IMR-90 (cell line): ENCODE data around the gene TNRC18. TPM values are rescaled to one million over a fixed set of nuclear protein-coding genes. Genes with fewer than 3 reads are reported as not detected.
"Not testable (repeated sequence)": the region's sequence is repeated elsewhere in the genome, so short reads cannot be mapped to it uniquely, and the experiment has no call there.

Source experiments
- ATAC-seq: fragments of 200-7000 bp; cut with Tn5 transposase; 2 replicates; pipeline ENCODE4 v1.9.1; 2020; ENCODE audit warnings: low read depth, mild to moderate bottlenecking, moderate library complexity
- BruUV-seq: library from RNA; stranded (reverse); fragments of 400-500 nt; replicated peaks from 2 replicates; lab custom pipeline; 2021; lab: Mats Ljungman, UMichigan
- CTCF ChIA-PET: fragments of 300-600 bp; formaldehyde crosslinking; extraction: SDS; loops from one replicate; lab custom pipeline; 2021; ENCODE audit warnings: antibody characterized with exemption; lab: Yijun Ruan, JAX
- POLR2A ChIA-PET: fragments of 300-600 bp; sonication (Branson Sonifier 250); formaldehyde crosslinking; loops from one replicate; lab custom pipeline; 2022; ENCODE audit warnings: antibody characterized with exemption; ENCODE audit not compliant: unreplicated experiment; lab: Charles Lee
- DNase-seq: peaks from one replicate; pipeline ENCODE4 v3.0.0; 2013
- H2AFZ ChIP-seq: replicated peaks from 2 replicates; pipeline ENCODE3; 2013; ENCODE audit warnings: low read length, mild to moderate bottlenecking; ENCODE audit not compliant: poor library complexity
- H2AK5ac ChIP-seq: 2 replicates; pipeline ENCODE4 v1.6.1; 2013; ENCODE audit warnings: low read depth, low read length, inconsistent platforms
- H2AK9ac ChIP-seq: replicated peaks from 2 replicates; pipeline ENCODE3; 2013; ENCODE audit warnings: mild to moderate bottlenecking, low read depth, low read length, moderate library complexity; ENCODE audit not compliant: poor library complexity
- H2BK120ac ChIP-seq: 2 replicates; pipeline ENCODE4 v1.6.1; 2013; ENCODE audit warnings: low read depth, low read length, inconsistent platforms
- H2BK15ac ChIP-seq: 3 replicates; pipeline ENCODE4 v1.6.1; 2013; ENCODE audit warnings: low read depth, low read length, inconsistent platforms
- H2BK20ac ChIP-seq: 2 replicates; pipeline ENCODE4 v1.6.1; 2013; ENCODE audit warnings: low read depth, mild to moderate bottlenecking, inconsistent platforms, low read length, moderate library complexity
- H2BK5ac ChIP-seq: 2 replicates; pipeline ENCODE4 v1.6.1; 2013; ENCODE audit warnings: mild to moderate bottlenecking, low read depth, low read length, inconsistent platforms; ENCODE audit not compliant: poor library complexity, severe bottlenecking
- H3K14ac ChIP-seq: replicated peaks from 2 replicates; pipeline ENCODE4 v1.6.1; 2013; ENCODE audit warnings: low read depth, low read length, inconsistent platforms
- H3K18ac ChIP-seq: 2 replicates; pipeline ENCODE4 v1.6.1; 2013; ENCODE audit warnings: low read depth, low read length, control low read depth
- H3K23ac ChIP-seq: 2 replicates; pipeline ENCODE4 v1.6.1; 2013; ENCODE audit warnings: low read depth, low read length, inconsistent platforms
- H3K27ac ChIP-seq: 2 replicates; pipeline ENCODE4 v1.5.1; 2013; ENCODE audit warnings: mild to moderate bottlenecking, control low read depth, low read length; ENCODE audit not compliant: insufficient read depth
- H3K27me3 ChIP-seq: 2 replicates; pipeline ENCODE4 v1.6.1; 2013; ENCODE audit warnings: low read length; ENCODE audit not compliant: control insufficient read depth, insufficient read depth
- H3K36me3 ChIP-seq: 2 replicates; pipeline ENCODE4 v1.6.1; 2013; ENCODE audit warnings: low read length, mixed read lengths; ENCODE audit not compliant: control insufficient read depth, insufficient read depth
- H3K4ac ChIP-seq: 2 replicates; pipeline ENCODE4 v1.6.1; 2013; ENCODE audit warnings: low read depth, low read length, inconsistent platforms
- H3K4me1 ChIP-seq: 2 replicates; pipeline ENCODE4 v1.6.1; 2013; ENCODE audit warnings: low read length, mixed read lengths; ENCODE audit not compliant: control insufficient read depth, insufficient read depth
- H3K4me2 ChIP-seq: 2 replicates; pipeline ENCODE4 v1.6.1; 2013; ENCODE audit warnings: low read depth, mild to moderate bottlenecking, control low read depth, low read length, moderate library complexity
- H3K4me3 ChIP-seq: 2 replicates; pipeline ENCODE4 v1.5.1; 2013; ENCODE audit warnings: low read depth, mild to moderate bottlenecking, control low read depth, low read length, moderate library complexity; ENCODE audit not compliant: insufficient read depth
- H3K56ac ChIP-seq: 2 replicates; pipeline ENCODE4 v1.6.1; 2013; ENCODE audit warnings: low read length, inconsistent platforms; ENCODE audit not compliant: insufficient read depth; ENCODE audit errors: extremely low read depth
- H3K79me1 ChIP-seq, 2 experiments: 2 replicates each; pipeline ENCODE4 v1.6.1; 2013; ENCODE audit warnings: low read length in 2 of 2, inconsistent platforms in 1 of 2, low read depth in 1 of 2
- H3K9ac ChIP-seq: 2 replicates; pipeline ENCODE4 v1.6.1; 2013; ENCODE audit warnings: low read depth, low read length, control low read depth
- H3K9me1 ChIP-seq: 2 replicates; pipeline ENCODE4 v1.6.1; 2013; ENCODE audit warnings: low read length, inconsistent platforms; ENCODE audit not compliant: insufficient read depth
- H3K9me3 ChIP-seq: 2 replicates; pipeline ENCODE4 v1.6.1; 2013; ENCODE audit warnings: low read length; ENCODE audit not compliant: control insufficient read depth, insufficient read depth
- H4K20me1 ChIP-seq: 2 replicates; pipeline ENCODE4 v1.6.1; 2013; ENCODE audit warnings: low read length, inconsistent platforms; ENCODE audit not compliant: insufficient read depth
- H4K5ac ChIP-seq: 2 replicates; pipeline ENCODE4 v1.6.1; 2013; ENCODE audit warnings: mild to moderate bottlenecking, low read depth, low read length, control low read depth
- H4K8ac ChIP-seq, 2 experiments: 2 replicates each; pipeline ENCODE4 v1.6.1; 2013; ENCODE audit warnings: low read depth in 2 of 2, low read length in 2 of 2, control low read depth in 1 of 2, inconsistent platforms in 1 of 2
- H4K91ac ChIP-seq: 2 replicates; pipeline ENCODE4 v1.6.1; 2013; ENCODE audit warnings: low read depth, low read length, inconsistent platforms; ENCODE audit not compliant: insufficient read depth
- WGBS, 2 experiments: methylation state at CpG; one replicate each; pipeline versions ENCODE4 v1.1.5 to v1.1.7; 2013; ENCODE audit warnings: missing lambda C conversion rate in 2 of 2; ENCODE audit not compliant: insufficient read length in 1 of 2; ENCODE audit errors: extremely low coverage in 2 of 2; 5-methylcytosine and 5-hydroxymethylcytosine counted together
- dilution Hi-C: fragments of 300-500 bp; cut with HindIII; formaldehyde crosslinking; loops from one replicate; pipeline ENCODE4 v1.14.3; 2018; ENCODE audit warnings: low sequenced_read_pairs; ENCODE audit not compliant: unreplicated experiment
- in situ Hi-C: fragments of 300-500 bp; cut with MboI; formaldehyde crosslinking; loops from 3 replicates; pipeline ENCODE4 v1.14.3; 2019; ENCODE audit warnings: low sequenced_read_pairs, inconsistent platforms, mixed read lengths
- intact Hi-C: fragments of 100-400 bp; cut with micrococcal nuclease; formaldehyde crosslinking; loops from 2 replicates; pipeline ENCODE4 v1.10.0; 2022
- polyA plus RNA-seq, 3 experiments: library from polyadenylated mRNA; depleted of rRNA; stranded (reverse); fragments of >200 nt; gene quantifications; 2 replicates each; pipeline ENCODE4 v1.2.3, GENCODE V29; 2012; ENCODE audit warnings: low replicate concordance in 1 of 3
- total RNA-seq: library from RNA; depleted of rRNA; stranded (reverse); fragments of >200 nt; gene quantifications from 2 replicates; pipeline ENCODE4 v1.2.3, GENCODE V29; 2012

The TNRC18 gene
- total and polyA plus RNA-seq, 2 of the 4 experiments (the other 2 are of a cell fraction) = 4.7 to 29.6 TPM

DNA sequence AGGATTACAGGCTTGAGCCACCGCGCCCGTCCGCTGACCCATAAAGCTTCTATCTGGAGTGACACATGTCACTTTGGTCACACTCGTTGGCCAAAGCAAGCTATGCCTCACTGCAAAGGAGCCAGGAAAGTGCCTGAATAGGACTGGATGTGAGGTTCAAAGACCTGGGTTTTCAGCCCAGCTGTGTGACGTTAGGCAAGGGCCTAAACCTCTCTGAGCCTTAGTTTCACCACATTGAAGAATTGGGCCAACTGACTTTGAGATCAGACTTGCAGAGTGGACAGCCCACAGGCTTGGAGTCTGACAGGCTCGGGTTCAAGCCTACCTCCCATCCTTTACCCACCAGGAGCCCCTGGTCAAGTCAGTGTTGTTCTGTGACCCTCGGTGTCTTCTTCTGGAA, 135.1 kb downstream of the TNRC18 start:
- H3K79me1 ChIP-seq, H3K36me3 ChIP-seq, H3K9me1 ChIP-seq, H4K5ac ChIP-seq, H2AK5ac ChIP-seq, DNase-seq, in situ Hi-C loops, H3K4me3 ChIP-seq, H3K9me3 ChIP-seq, intact Hi-C loops, H4K91ac ChIP-seq, dilution Hi-C loops, H3K27ac ChIP-seq, H3K4me2 ChIP-seq, H3K4ac ChIP-seq, H2AK9ac ChIP-seq, H3K23ac ChIP-seq, H4K20me1 ChIP-seq, POLR2A ChIA-PET, H2BK20ac ChIP-seq, ATAC-seq, H2BK5ac ChIP-seq, BruUV-seq, H3K9ac ChIP-seq, H3K4me1 ChIP-seq, H3K56ac ChIP-seq, H2BK15ac ChIP-seq, H4K8ac ChIP-seq, CTCF ChIA-PET, H3K14ac ChIP-seq, H2AFZ ChIP-seq, H2BK120ac ChIP-seq, H3K27me3 ChIP-seq, H3K18ac ChIP-seq: not testable (repeated sequence)
- WGBS, 2 experiments = 83% methylated on average over 1 of the region's 8 CpGs; no CpG with 5 or more reads in 1 of the 2 experiments
